ENCODE measurements around the gene L3MBTL4.
"Not testable (repeated sequence)": the region's sequence is repeated elsewhere in the genome, so short reads cannot be mapped to it uniquely, and the experiment has no call there.

L3MBTL4 gene

GRCh38 chr18:6079406-6079805, 335.3 kb downstream of the L3MBTL4 start:
- TF ChIP-seq, protein P1, sequence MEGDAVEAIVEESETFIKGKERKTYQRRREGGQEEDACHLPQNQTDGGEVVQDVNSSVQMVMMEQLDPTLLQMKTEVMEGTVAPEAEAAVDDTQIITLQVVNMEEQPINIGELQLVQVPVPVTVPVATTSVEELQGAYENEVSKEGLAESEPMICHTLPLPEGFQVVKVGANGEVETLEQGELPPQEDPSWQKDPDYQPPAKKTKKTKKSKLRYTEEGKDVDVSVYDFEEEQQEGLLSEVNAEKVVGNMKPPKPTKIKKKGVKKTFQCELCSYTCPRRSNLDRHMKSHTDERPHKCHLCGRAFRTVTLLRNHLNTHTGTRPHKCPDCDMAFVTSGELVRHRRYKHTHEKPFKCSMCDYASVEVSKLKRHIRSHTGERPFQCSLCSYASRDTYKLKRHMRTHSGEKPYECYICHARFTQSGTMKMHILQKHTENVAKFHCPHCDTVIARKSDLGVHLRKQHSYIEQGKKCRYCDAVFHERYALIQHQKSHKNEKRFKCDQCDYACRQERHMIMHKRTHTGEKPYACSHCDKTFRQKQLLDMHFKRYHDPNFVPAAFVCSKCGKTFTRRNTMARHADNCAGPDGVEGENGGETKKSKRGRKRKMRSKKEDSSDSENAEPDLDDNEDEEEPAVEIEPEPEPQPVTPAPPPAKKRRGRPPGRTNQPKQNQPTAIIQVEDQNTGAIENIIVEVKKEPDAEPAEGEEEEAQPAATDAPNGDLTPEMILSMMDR (IDR thresholded peaks at IDR 0.05; ENCODE audit: low read length, missing control alignments), result no peak
- DNase-seq (ENCODE audit: low read depth), result no peak
- no peak overlapping the region for H3K4me3 ChIP-seq (replicated peaks; ENCODE audit: low read depth, low read length)

GRCh38 chr18:6078877-6079276, 335.8 kb downstream of the L3MBTL4 start:
- TF ChIP-seq, protein P1 (IDR thresholded peaks at IDR 0.05; ENCODE audit: low read length, missing control alignments), result no peak
- no peak for DNase-seq (ENCODE audit: low read depth)

DNA sequence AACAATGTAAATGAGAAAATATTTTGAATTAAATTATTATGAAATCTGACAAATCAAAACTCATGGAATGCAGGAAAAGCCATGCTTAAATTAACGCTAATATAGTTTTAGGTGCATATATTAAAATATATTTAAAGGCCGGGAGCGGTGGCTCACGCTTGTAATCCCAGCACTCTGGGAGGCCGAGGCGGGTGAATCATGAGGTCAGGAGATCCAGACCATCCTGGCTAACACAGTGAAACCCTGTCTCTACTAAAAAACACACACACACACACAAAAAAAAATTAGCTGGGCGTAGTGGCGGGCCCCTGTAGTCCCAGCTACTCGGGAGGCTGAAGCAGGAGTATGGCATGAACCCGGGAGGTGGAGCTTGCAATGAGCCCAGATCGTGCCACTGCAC, 342.3 kb downstream of the L3MBTL4 start:
- H3K4me3 ChIP-seq (replicated peaks; ENCODE audit: low read depth, low read length); DNase-seq (ENCODE audit: low read depth): not testable (repeated sequence)

More at GRCh38 chr18:6078877-6079276, 335.8 kb downstream of the L3MBTL4 start:
- no peak overlapping the region for H3K4me3 ChIP-seq (replicated peaks; ENCODE audit: low read depth, low read length)

- H3K4me3 ChIP-seq (replicated peaks; ENCODE audit: low read depth, low read length), result no peak overlapping the region
- DNase-seq (ENCODE audit: low read depth), result no peak
- TF ChIP-seq, protein P1 (IDR thresholded peaks at IDR 0.05; ENCODE audit: low read length, missing control alignments), result no peak
Measured at GRCh38 chr18:6069539-6069938, 345.2 kb downstream of the L3MBTL4 start.

DNA sequence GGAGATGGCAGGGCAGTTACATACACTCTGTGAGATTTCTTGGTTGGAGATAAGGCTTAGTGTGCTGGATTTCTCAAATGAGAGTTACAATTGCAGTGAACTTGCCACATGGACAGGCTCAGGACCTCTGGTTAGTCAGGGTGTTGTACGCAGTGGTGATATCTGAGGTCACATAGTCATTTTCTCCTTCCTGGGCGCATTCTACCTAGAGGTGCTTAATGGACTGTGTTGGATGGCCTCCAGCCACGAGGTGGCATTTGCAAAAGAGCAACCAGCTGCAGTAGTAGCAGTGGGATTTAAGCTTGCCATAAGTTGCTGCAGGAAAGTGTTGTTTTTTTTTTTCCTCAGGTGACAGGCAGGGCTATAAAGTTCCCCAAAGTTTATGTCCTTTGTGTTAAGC, 345.6 kb downstream of the L3MBTL4 start:
- TF ChIP-seq, protein P1 (IDR thresholded peaks at IDR 0.05; ENCODE audit: low read length, missing control alignments), result no peak
- H3K4me3 ChIP-seq (replicated peaks; ENCODE audit: low read depth, low read length), result no peak overlapping the region
- DNase-seq (ENCODE audit: low read depth), result no peak

GRCh38 chr18:6060149-6060548, 354.6 kb downstream of the L3MBTL4 start:
- H3K4me3 ChIP-seq (replicated peaks; ENCODE audit: low read depth, low read length), result no peak overlapping the region
- TF ChIP-seq, protein P1 (IDR thresholded peaks at IDR 0.05; ENCODE audit: low read length, missing control alignments), result no peak
- DNase-seq (ENCODE audit: low read depth), result no peak

- TF ChIP-seq, protein P1 (IDR thresholded peaks at IDR 0.05; ENCODE audit: low read length, missing control alignments), result no peak
- DNase-seq (ENCODE audit: low read depth), result no peak
- H3K4me3 ChIP-seq (replicated peaks; ENCODE audit: low read depth, low read length), result no peak overlapping the region
Measured at GRCh38 chr18:6059551-6059950, 355.2 kb downstream of the L3MBTL4 start.
